ENCODE data around the gene ARL6IP5.

The ARL6IP5 gene

GRCh38 chr3:69058947-69059224 is 25.9 kb upstream of the ARL6IP5 start:
- CTCF ChIA-PET = no interaction called here
- no peak for TF ChIP-seq CTCF (conservative IDR thresholded peaks at IDR 0.05; ENCODE audit: low read depth)
- POLR2A ChIA-PET (ENCODE audit: low non-redundant PET) = no interaction called here
- H3K27ac ChIP-seq = no peak overlapping the region
- no peak for DNase-seq (ENCODE audit: low spot score)

GRCh38 chr3:69059688-69060087 is 25.0 kb upstream of the ARL6IP5 start:
- POLR2A ChIA-PET (ENCODE audit: low non-redundant PET) = no interaction called here
- H3K27ac ChIP-seq = no peak overlapping the region
- CTCF ChIA-PET = no interaction called here
- TF ChIP-seq CTCF (conservative IDR thresholded peaks at IDR 0.05; ENCODE audit: low read depth) = no peak
- no peak for DNase-seq (ENCODE audit: low spot score)

DNA sequence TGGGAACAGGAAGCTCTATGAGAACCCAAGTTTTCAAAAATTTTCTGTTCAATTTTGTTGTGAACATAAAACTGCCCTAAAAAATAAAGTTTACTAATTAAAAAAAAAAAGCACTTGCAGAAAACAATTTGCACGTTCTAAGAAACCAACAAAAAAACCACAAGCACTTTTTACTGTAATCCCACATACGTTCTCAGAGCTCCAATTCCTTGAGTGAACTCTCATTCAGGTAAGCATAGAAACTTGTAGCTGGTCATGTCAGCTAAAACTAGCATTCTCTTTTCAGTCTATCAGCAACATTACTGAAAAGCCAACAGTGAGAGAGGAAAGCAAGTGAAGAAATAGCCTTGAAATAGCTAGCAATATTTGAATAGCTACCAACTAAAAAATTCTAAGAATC is 21.1 kb upstream of the ARL6IP5 start:
- ChIA-PET CTCF (no interaction called here), POLR2A (ENCODE audit: low non-redundant PET) (no interaction called here)
- H3K27ac ChIP-seq = no peak overlapping the region
- no peak for TF ChIP-seq CTCF (conservative IDR thresholded peaks at IDR 0.05; ENCODE audit: low read depth)
- no peak for DNase-seq (ENCODE audit: low spot score)

- TF ChIP-seq CTCF (conservative IDR thresholded peaks at IDR 0.05; ENCODE audit: low read depth) = no peak
- no peak overlapping the region for H3K27ac ChIP-seq
- ChIA-PET POLR2A (ENCODE audit: low non-redundant PET) (no interaction called here), CTCF (no interaction called here)
- DNase-seq (ENCODE audit: low spot score) = no peak
Measured at GRCh38 chr3:69065318-69065964, 19.3 kb upstream of the ARL6IP5 start.

- ChIA-PET POLR2A (ENCODE audit: low non-redundant PET) (no interaction called here), CTCF (no interaction called here)
- H3K27ac ChIP-seq = no peak overlapping the region
- DNase-seq (ENCODE audit: low spot score) = no peak
- no peak for TF ChIP-seq CTCF (conservative IDR thresholded peaks at IDR 0.05; ENCODE audit: low read depth)
Measured at GRCh38 chr3:69066121-69066520, 18.6 kb upstream of the ARL6IP5 start.

DNA sequence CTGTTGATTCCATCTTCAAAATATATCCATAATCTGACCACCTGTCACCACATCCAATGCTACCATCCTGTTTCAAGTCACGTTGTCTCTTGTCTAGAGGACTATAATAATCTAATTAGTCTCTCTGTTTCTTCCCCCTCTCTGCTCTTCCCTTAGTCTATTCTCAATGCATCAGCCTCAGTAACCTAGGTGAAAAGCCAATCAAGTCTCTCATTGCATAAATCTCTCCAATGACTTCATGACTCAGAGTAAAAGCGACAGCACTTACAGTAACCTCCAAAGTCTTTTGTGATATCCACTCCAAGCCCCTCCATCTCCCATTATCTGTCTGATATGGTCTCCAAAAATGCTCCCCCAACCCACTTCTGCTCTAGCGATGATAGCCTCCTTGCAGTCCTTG is 11.8 kb upstream of the ARL6IP5 start:
- DNase-seq (ENCODE audit: low spot score) = no peak

More for the DNA sequence above, 11.8 kb upstream of the ARL6IP5 start:
- ChIA-PET CTCF (interaction anchor here (0.6 kb wide), 1 partner anchor 49 kb away, joined by 3 read pairs; no protein-coding TSS in a partner anchor), POLR2A (ENCODE audit: low non-redundant PET) (no interaction called here)
- no peak for TF ChIP-seq CTCF (conservative IDR thresholded peaks at IDR 0.05; ENCODE audit: low read depth)
- H3K27ac ChIP-seq = no peak overlapping the region

Measured in RWPE1 (cell line).